Caco-2 (cell line): Measurements from ENCODE around the gene RANBP3. TPM values are rescaled to one million over a fixed set of nuclear protein-coding genes. Genes with fewer than 3 reads are reported as not detected.
A peak's percentile ranks its signal among the peaks of the same experiment; 100 is the strongest.

ENCODE experiments used
- BruUV-seq: library from RNA; stranded (reverse); fragments of 400-500 nt; replicated peaks from 2 replicates; lab custom pipeline; 2021; lab: Mats Ljungman, UMichigan
- CTCF ChIA-PET: fragments of 300-600 bp; sonication (Branson Sonifier 250); formaldehyde crosslinking; loops from one replicate; lab custom pipeline; 2022; ENCODE audit warnings: antibody characterized with exemption; lab: Charles Lee
- POLR2A ChIA-PET: fragments of 300-600 bp; sonication (Branson Sonifier 250); formaldehyde crosslinking; loops from one replicate; lab custom pipeline; 2022; ENCODE audit warnings: antibody characterized with exemption; lab: Charles Lee
- DNase-seq, 2 experiments: peaks; one replicate each; pipeline versions ENCODE4 v3.0.0 to v3.0.0-alpha.2; 2020 to 2022
- H3K27me3 ChIP-seq: replicated peaks from 2 replicates; pipeline ENCODE4 v1.6.0; 2011; ENCODE audit warnings: low read length; ENCODE audit not compliant: control insufficient read depth, insufficient read depth
- H3K36me3 ChIP-seq: 2 replicates; pipeline ENCODE4 v1.5.1; 2011; ENCODE audit warnings: low read length; ENCODE audit not compliant: control insufficient read depth, insufficient read depth
- H3K4me1 ChIP-seq: fragments of 250-450 bp; sonication (Bioruptor Pico); 2 replicates; pipeline ENCODE4 v1.5.1; 2020; ENCODE audit warnings: mild to moderate bottlenecking
- H3K4me3 ChIP-seq: 2 replicates; pipeline ENCODE4 v1.5.1; 2011; ENCODE audit warnings: low read depth, mild to moderate bottlenecking, control low read depth, low read length
- H3K9me3 ChIP-seq: fragments of 250-450 bp; sonication (Bioruptor Pico); 2 replicates; pipeline ENCODE4 v1.5.1; 2020; ENCODE audit warnings: mild to moderate bottlenecking, moderate library complexity
- H3K27ac Mint-ChIP-seq: one replicate; pipeline ENCODE4 v1.8.0; 2022; ENCODE audit warnings: mixed read lengths; ENCODE audit not compliant: unreplicated experiment
- H3K27me3 Mint-ChIP-seq: one replicate; pipeline ENCODE4 v1.8.0; 2022; ENCODE audit warnings: mixed read lengths; ENCODE audit not compliant: insufficient read depth, unreplicated experiment
- H3K36me3 Mint-ChIP-seq: one replicate; pipeline ENCODE4 v1.8.0; 2022; ENCODE audit warnings: mild to moderate bottlenecking, mixed read lengths; ENCODE audit not compliant: insufficient read depth, unreplicated experiment
- H3K4me1 Mint-ChIP-seq: one replicate; pipeline ENCODE4 v1.8.0; 2022; ENCODE audit warnings: low read depth, mixed read lengths; ENCODE audit not compliant: unreplicated experiment
- H3K4me3 Mint-ChIP-seq: one replicate; pipeline ENCODE4 v1.8.0; 2022; ENCODE audit warnings: mild to moderate bottlenecking, moderate library complexity, mixed read lengths; ENCODE audit not compliant: unreplicated experiment
- H3K9me3 Mint-ChIP-seq: one replicate; pipeline ENCODE4 v1.8.0; 2022; ENCODE audit warnings: mixed read lengths; ENCODE audit not compliant: unreplicated experiment
- CTCF ChIP-seq, 2 experiments: fragments of 200-600 bp in 1 of 2; IDR thresholded peaks; 1 replicate in 1 of 2; 2 replicates in 1 of 2; pipeline versions ENCODE4 v1.5.1 to v1.8.0; 2011 to 2022; ENCODE audit warnings: antibody characterized with exemption in 1 of 2, control low read depth in 1 of 2, inconsistent platforms in 1 of 2, low read depth in 1 of 2, low read length in 1 of 2, mild to moderate bottlenecking in 1 of 2, moderate library complexity in 1 of 2; ENCODE audit not compliant: insufficient read depth in 1 of 2, severe bottlenecking in 1 of 2, unreplicated experiment in 1 of 2
- intact Hi-C: fragments of 100-400 bp; cut with micrococcal nuclease; formaldehyde crosslinking; loops from one replicate; pipeline ENCODE4 v1.10.0; 2022; ENCODE audit not compliant: unreplicated experiment
- total RNA-seq: library from RNA; stranded (reverse); gene quantifications from 2 replicates; pipeline ENCODE4 v1.2.3, GENCODE V29; 2022

RANBP3 gene
- total RNA-seq, 1 experiment from 2014 or later = 90.4 TPM

DNA sequence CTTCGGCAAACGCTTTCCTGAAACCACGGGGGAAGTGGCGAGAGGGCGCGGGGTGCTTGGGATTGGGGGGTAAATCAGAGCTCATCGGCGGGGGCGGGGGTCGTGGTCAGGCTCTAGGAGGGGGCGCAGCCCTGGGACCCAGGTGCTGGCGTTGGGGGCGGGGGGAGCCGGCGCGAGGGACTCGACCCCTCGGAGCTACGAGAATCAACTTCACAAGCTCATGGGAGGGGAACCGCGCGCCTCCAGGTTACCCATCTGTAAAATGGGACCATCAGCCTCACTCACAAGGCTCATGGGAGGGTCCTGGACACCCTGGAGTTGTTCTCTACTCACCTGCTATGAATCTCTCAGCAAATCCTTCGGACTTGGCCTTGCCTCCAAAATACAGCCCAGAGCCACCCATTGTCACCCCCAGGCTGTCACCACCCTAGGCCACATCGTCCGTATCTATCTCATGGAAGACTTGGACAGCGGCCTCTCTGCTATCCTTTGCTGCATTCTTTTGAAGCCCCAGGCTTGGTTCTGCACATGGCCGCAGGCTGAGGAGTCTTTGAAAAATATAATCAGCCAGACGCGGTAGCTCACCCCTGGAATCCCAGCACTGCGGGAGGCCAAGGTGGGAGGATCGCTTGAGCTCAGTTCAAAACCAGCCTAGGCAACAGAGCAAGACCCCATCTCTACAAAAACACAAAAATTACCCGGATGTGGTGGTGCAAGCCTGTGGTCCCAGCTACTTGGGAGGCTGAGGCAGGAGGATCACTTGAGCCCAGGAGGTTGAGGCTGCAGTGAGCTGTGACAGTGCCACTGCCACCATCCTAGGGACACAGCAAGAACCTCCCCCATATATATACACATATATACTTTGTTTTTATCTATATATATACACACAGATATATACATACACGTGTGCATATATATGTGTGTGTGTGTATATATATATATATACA is 939 bp upstream of the RANBP3 start:
- H3K27me3 ChIP-seq = no peaks in the 10 kb centered on the region
- H3K4me3 ChIP-seq = peak overlapping the region; percentile 95
- no peaks in the 10 kb centered on the region for H3K27me3 Mint-ChIP-seq
- TF ChIP-seq CTCF (IDR thresholded peaks at IDR 0.05; ENCODE audit: insufficient read depth in 1 of 2, low read depth in 1 of 2, low read length in 1 of 2, severe bottlenecking in 1 of 2, unreplicated experiment in 1 of 2) = no peak
- POLR2A ChIA-PET = interaction anchor here (0.6 kb wide), 1 partner anchor 77 kb away, joined by 7 read pairs; no protein-coding TSS in a partner anchor
- H3K9me3 Mint-ChIP-seq = no peaks in the 10 kb centered on the region
- CTCF ChIA-PET = interaction anchor here (1.0 kb wide), 1 partner anchor 43 kb away, joined by 5 read pairs; no protein-coding TSS in a partner anchor
- H3K9me3 ChIP-seq = no peaks in the 10 kb centered on the region
- H3K27ac Mint-ChIP-seq = peak overlapping the region; percentile 91
- peaks cover 27% of the 10 kb centered on the region for H3K36me3 Mint-ChIP-seq
- H3K4me3 Mint-ChIP-seq = peak overlapping the region; percentile 98
- peaks cover 19% of the 10 kb centered on the region for H3K4me1 Mint-ChIP-seq
- peaks cover 23% of the 10 kb centered on the region for H3K4me1 ChIP-seq
- no peak for DNase-seq
- no peaks in the 10 kb centered on the region for H3K36me3 ChIP-seq
- intact Hi-C loops = loop anchor here (5.0 kb wide), 1 partner anchor 448 kb away; no protein-coding TSS in a partner anchor
- TSS peak; percentile 73 for BruUV-seq

DNA sequence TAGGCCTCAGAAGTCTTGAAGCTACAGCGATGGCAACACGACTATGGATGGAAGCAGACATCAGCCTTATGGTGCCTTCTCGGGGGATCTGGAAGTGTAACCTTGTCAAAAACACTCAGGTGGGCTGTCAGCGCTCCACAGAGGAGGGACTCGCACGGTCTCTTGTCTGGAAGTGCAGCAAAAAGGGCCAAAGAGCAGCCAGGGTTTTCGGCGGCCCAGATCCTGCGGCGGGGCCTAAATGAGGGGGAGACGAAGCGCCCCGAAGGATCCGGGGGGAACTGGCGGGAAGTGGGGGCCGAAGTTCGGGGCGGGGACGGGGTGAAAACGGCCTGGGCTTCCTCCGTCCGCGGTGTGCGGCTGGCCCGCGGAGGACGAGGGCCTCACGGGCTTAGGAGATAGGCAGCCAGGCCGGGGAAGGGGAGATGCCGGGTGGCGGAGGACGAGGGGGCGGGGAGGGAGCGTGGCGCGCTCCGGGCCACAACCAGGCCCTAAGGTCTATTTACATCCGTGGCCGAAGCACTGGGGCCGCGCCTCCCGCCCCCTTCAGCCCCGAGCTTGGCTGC is 637 bp downstream of the RANBP3 start:
- Histone ChIP-seq H3K4me3 (peak overlapping the region; percentile 95), H3K4me1 (peaks cover 23% of the 10 kb centered on the region), H3K9me3 (no peaks in the 10 kb centered on the region), H3K27me3 (no peaks in the 10 kb centered on the region), H3K36me3 (no peaks in the 10 kb centered on the region; the same call in 1 of the 2 replicates)
- no TSS peak for BruUV-seq
- H3K27me3 Mint-ChIP-seq = no peaks in the 10 kb centered on the region
- intact Hi-C loops = loop anchor here (5.0 kb wide), 1 partner anchor 450 kb away; no protein-coding TSS in a partner anchor
- H3K4me1 Mint-ChIP-seq = peaks cover 19% of the 10 kb centered on the region
- H3K36me3 Mint-ChIP-seq = peaks cover 31% of the 10 kb centered on the region
- H3K9me3 Mint-ChIP-seq = no peaks in the 10 kb centered on the region
- peak overlapping the region; percentile 98 for H3K4me3 Mint-ChIP-seq
- CTCF ChIA-PET = interaction anchor here (0.6 to 1.0 kb wide), 5 partner anchors 9 to 73 kb away, joined by 3 to 5 read pairs (median 3); no protein-coding TSS in a partner anchor
- TF ChIP-seq CTCF (IDR thresholded peaks at IDR 0.05; ENCODE audit: insufficient read depth in 1 of 2, low read depth in 1 of 2, low read length in 1 of 2, severe bottlenecking in 1 of 2, unreplicated experiment in 1 of 2) = no peak
- DNase-seq = no peak
- peak overlapping the region; percentile 91 for H3K27ac Mint-ChIP-seq
- POLR2A ChIA-PET = interaction anchor here (0.6 kb wide), 1 partner anchor 10 kb away, joined by 3 read pairs; no protein-coding TSS in a partner anchor

- H3K27me3 Mint-ChIP-seq = no peaks in the 10 kb centered on the region
- H3K4me3 ChIP-seq = peak overlapping the region; percentile 95
- intact Hi-C loops = loop anchor here (5.0 kb wide), 1 partner anchor 451 kb away; no protein-coding TSS in a partner anchor
- peaks cover 19% of the 10 kb centered on the region for H3K4me1 Mint-ChIP-seq
- no peak for DNase-seq
- H3K27me3 ChIP-seq = no peaks in the 10 kb centered on the region
- H3K27ac Mint-ChIP-seq = peak overlapping the region; percentile 91
- ChIA-PET POLR2A (interaction anchor here (0.6 kb wide), 1 partner anchor 11 kb away, joined by 3 read pairs; no protein-coding TSS in a partner anchor), CTCF (interaction anchor here (0.7 kb wide), 1 partner anchor 73 kb away, joined by 3 read pairs; no protein-coding TSS in a partner anchor)
- BruUV-seq = no TSS peak
- H3K36me3 Mint-ChIP-seq = peaks cover 31% of the 10 kb centered on the region
- peaks cover 23% of the 10 kb centered on the region for H3K4me1 ChIP-seq
- peak overlapping the region; percentile 98 for H3K4me3 Mint-ChIP-seq
- no peak for TF ChIP-seq CTCF (IDR thresholded peaks at IDR 0.05; ENCODE audit: insufficient read depth in 1 of 2, low read depth in 1 of 2, low read length in 1 of 2, severe bottlenecking in 1 of 2, unreplicated experiment in 1 of 2)
- no peaks in the 10 kb centered on the region for H3K9me3 Mint-ChIP-seq
- H3K9me3 ChIP-seq = no peaks in the 10 kb centered on the region
- H3K36me3 ChIP-seq = no peaks in the 10 kb centered on the region; the same call in 1 of the 2 replicates
Measured at GRCh38 chr19:5976768-5977167, 1.2 kb downstream of the RANBP3 start.
